GM04504 (cell line): ENCODE measurements around the gene COQ10A.
"Not testable (repeated sequence)": the region's sequence is repeated elsewhere in the genome, so short reads cannot be mapped to it uniquely, and the experiment has no call there.

Experiments used
- DNase-seq: peaks from one replicate; pipeline ENCODE4 v3.0.0-alpha.2; 2012; ENCODE audit warnings: low read depth

COQ10A gene

DNA sequence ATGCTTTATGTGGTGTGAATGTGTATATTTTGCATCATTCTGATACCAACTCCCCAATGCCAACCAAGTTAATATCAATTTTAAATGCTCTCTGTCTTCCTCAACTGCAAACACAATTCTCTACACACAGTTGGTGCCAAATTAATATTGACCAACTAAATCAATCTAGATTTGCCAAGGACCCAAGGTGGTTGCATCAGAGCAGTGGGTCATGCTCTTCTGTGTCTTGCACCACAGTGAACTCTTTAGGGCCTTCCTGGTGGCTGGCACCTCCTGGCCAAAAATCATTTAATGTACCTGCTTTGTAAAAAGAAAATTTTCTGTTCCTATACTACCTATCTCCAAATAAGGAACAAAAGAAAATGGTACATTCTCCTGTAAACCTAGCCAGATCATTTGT lies 14.1 kb downstream of the COQ10A start:
- no peak for DNase-seq

DNA sequence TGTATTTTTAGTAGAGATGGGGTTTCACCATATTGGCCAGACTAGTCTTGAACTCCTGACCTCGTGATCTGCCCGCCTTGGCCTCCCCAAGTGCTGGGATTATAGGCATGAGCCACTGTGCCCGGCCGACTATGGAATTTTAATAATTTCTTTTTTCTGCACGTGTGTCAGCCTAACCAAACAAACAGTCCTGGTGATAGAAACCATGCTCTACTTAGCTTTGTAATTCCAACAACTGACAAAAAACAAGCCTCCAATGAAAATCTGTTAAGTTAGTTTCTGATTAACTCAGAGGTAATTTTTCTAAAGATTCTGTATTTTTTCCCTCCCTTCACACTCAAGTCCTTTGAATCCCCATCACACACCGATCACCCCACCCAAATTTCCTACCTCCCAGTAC lies 15.3 kb downstream of the COQ10A start:
- no peak for DNase-seq

DNA sequence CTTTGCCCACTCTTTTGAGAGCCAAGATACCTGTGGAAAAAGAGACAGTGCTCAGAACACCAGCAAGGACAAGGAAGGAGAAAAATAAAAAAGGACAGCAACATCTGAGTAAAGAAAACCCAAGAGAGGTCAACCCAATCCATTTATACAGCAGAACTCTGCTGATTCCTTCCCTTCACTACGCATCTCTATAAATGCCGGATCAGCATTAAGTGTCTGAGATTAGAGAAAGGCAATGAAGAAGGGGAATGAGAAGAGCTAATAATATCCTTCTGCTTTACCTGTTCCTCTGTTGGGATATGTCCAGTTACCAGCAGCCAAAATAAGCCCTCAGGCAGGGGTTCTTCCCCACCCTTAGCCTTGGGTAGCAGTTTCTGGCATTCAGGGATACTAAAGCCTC lies 15.8 kb downstream of the COQ10A start:
- no peak for DNase-seq

DNA sequence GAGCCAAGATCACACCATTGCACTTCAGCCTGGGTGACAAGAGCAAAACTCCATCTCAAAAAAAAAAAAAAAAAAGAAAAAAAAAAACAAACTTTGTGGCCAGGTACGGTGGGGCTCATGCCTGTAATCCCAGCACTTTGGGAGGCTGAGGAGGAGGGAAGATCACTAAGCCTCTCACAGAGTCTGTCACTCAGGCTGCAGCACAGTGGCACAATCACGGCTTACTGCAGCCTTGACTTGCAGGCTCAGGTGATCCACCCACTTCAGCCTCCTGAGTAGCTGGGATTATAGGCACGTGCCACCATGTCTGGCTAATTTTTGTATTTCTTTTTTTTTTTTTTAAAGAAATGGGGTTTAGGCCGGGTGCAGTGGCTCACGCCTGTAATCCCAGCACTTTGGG lies 17.5 kb downstream of the COQ10A start:
- not testable (repeated sequence) for DNase-seq

DNA sequence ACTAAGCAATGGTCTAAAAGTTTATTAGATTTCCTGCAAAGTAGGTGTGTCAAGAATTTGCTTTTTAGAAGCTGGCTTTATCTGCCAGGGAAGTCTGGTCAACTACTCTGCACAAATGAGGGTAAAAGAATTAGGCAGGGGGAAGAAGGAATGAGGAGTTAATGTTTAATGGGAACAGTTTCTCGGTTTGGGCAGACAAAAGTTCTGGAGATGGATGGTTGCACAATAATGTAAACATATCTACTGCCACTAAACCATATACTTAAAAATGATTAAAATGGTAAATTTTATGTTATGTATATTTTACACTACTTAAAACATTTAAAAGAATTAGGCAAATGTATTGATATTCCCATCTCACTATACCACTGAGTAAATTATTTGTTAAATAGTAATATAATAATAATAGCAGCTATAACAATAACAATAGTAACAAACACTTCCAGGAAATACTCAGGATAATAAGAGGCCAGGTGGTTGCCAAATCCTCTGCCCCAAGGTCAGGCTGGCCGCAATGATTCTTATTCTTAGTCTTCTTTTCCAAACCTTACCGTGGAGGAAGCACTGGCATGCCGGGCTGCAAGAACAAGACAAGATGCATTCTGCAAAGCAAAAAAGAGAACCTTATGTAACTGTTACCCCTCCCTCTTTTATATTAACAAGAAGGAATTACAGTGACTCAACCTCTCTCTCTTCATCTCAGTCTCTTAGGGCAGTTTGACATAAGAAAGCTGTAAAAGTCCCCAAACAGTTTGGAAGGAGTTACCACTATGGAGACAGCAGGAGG lies 19.5 kb downstream of the COQ10A start:
- DNase-seq = no peak

DNA sequence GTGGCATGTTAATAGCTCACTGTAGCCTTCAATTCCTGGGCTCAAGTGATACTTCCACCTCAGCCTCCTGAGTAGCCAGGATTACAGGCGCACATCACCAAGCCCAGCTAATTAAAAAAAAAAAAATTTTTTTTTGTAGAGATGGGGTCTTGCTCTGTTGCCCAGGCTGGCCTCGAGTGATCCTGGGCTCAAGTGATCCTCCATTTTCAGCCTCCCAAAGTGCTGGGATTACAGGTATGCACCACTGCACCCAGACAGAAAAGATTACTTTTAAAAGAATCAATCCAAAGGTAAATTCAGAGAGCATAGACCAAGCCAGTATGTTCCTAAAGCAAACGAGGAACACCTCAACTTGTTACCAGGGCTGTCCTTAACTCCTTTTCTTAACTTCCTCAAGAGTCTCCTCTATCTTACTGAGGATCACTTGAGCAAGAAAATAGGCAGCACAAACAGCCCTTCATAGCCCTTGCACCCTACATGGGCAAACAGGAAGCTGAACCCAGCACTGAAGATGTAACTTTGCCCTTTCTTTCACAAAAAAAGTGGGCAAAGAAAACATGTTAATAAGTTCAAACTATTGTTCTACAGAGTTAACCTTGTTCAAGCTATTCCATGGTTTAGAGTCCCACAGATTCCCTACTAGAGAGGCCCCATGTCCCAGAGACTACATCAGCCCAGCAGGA lies 22.1 kb downstream of the COQ10A start:
- no peak for DNase-seq

DNA sequence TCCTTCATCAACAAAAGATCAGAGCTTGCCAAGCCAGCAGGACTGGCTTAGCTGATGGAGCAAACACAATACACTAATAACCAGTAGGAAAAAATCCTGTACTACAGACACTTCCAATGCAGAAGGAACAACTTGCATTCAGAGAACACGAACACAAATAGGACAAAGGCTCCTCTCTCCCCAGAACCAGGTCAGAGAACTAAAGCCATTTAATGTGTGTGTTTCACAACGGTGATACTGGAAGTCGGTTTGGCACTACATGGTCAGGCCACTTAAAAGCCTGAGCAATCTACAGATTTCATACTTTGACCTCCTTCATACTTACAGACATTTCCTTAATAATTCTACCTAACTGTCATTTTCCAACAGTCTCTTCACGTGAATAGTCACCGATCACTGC lies 27.1 kb downstream of the COQ10A start:
- DNase-seq = no peak

DNA sequence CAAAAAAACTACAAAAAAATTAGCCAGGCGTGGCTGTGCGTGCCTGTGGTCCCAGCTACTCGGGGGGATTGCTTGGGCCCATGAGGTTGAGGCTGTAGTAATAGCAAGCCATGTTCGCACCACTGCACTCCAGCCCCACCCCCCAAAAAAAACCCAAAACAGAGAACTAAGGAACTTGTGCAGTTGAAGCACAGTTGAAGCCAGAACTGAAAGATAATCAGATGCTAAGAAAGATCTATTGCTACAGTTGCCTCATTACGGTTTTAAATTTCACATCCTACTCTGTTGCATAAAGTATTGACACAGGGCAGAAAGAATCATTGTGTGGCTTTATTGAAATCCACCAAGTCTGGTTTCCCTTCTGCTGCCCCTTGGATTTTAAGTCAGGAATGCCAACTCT lies 29.6 kb downstream of the COQ10A start:
- no peak for DNase-seq

DNA sequence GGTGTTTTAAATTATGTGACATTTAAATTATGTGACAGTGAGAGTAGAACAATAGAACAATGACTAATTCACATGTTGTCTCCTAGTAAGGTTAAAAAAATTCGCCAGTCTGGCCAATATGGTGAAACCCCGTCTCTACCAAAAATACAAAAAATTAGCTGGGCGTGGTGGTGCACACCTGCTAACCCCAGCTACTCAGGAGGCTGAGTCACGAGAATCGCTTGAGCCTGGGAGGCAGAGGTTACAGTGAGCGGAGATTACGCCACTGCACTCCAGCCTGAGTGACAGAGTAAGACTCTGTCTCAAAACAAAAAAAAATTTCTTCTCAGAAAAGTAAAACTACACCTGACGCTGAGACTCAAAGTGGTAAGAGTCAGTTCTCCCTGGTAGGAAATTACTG lies 30.7 kb downstream of the COQ10A start:
- no peak for DNase-seq

DNA sequence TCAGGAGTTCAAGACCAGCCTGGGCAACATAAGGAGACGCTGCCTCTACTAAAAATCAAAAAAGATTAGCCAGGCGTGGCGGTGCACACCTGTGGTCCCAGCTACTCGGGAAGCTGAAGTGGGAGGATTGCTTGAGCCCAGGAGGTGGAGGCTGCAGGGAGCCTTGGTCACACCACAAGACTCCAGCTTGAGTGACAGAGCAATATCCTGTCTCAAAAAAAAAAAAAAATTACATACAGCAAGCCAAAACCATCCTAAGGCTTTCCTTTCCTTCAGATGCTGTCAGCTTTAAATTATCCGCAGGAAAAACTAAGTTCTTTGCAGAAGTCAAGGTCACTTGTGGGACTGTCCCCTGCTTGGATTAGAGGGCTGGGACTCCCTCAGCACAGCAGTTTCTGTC lies 32.1 kb downstream of the COQ10A start:
- no peak for DNase-seq

DNA sequence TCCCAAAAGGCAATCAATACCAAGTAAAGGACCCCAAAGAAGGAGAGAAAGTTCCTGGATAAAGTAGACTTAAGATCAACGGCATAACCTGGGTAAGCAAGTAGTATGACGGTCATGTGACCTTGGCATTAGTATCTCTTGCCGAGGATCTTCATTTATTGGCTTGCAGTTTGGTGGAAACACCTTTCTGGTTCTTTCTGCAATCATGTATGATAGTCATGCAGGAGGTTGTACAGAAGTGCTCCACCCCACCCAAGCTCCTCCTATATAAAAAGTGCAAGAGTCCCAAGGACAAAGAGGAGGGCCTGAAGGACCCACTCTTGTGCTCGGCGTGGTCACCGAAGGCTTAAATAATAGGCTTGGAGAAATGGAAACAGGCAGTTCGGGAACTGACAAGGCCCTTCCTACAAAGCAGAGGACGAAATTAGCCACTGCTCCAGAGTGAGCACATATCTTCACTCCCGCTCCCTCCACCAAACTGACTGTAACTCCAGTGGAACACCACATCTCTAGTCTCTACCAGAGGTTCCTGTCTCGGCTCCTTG lies 32.6 kb downstream of the COQ10A start:
- DNase-seq = no peak

DNA sequence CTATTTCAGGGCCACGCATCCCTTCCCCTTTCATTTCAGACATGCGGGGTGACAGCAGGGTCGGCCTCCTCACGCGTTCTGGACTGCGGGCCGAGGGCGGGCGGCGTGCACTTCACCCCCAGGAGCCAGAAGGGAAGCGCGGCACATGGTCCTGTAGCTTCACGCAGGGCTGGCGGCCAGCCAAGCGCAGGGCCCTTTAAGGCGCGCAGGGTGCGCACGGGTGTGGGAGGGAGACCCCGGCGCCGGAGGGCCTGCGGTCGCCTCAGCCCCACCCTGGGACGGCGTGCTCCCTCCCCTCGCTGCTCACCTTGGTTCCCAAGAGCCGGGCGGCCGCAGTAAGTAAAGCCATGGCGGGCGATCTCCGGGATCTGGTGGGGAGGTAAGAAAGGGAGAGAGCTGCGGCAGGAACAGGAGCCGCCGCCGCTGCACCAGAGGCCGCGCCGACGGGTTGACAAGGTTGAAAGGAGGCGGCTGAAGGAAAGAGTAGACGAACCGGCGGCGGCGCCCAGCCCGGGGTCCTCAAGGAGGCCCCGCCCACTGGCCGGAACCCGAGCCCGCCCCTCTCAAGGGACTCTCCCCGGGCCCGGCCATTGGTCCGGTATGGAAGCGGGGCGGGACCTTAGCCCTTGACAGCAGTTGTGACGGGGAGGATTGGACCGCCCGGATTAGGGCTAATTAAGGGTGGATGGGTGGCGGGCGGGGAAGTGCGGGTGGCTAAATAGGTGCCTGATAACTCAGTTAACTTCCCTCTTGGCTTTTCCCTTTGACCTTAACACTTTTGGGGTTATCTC lies 33.3 kb downstream of the COQ10A start, which contains the start of gene CS:
Gene CS (minus strand): TSS at position 478 of the 791 bp plus-strand sequence. CDS start 129 bp downstream, at position 349.
- peak; percentile 96 for DNase-seq

DNA sequence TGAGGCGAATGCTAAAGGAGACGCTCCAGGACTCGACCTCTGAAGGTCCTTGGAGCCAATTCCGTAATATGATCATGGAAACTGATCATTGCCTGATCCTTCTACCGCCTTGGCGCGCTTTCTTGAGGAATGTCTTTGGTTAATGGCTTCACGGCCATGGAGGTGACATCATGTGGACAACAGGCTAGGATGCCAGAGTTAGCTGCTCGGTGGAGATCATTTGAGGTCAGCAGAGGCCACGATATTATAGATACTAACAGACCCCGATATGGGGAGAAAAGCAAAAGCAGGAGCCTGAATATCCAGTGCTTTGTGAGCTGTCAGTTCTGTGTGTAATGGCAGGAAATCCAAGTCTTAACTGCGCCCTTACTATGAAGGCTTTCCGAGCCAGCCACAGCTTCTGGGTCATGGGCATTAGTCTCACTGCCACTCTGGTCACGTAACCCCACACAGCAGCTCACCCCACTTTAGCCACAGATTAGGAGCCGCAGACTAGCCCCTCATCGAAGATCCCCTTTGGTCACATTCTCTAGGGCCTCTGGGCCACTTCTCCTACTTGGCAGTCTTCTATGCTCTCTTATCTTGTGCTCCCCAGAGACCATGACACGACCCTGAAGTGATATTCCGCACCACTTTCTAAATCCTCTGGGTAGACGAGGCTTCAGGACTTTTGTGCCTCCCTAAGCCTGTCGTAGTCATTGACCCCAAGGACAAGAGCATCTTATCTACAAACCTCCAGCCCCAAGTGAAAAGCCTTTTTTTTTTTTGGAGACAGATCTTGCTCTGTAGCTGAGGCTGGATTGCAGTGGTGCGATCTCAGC lies 34.1 kb downstream of the COQ10A start:
- DNase-seq = no peak

DNA sequence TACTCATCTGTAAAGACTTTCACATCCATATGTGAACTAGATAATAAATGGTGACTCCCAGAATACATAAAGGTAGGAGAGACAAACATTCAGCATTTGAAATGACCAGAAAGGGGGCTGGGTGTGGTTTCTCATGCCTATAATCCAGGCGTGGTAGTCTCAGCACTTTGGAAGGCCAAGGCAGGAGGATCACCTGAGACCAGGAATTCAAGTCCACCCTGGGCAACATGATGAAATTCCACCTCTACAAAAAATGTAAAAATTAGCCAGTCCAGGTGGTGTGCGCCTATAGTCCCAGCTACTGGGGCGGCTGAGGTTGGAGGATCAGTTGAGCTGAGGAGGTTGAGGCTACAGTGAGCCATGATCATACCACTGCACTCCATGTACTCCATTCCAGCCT lies 37.5 kb downstream of the COQ10A start:
- no peak for DNase-seq

DNA sequence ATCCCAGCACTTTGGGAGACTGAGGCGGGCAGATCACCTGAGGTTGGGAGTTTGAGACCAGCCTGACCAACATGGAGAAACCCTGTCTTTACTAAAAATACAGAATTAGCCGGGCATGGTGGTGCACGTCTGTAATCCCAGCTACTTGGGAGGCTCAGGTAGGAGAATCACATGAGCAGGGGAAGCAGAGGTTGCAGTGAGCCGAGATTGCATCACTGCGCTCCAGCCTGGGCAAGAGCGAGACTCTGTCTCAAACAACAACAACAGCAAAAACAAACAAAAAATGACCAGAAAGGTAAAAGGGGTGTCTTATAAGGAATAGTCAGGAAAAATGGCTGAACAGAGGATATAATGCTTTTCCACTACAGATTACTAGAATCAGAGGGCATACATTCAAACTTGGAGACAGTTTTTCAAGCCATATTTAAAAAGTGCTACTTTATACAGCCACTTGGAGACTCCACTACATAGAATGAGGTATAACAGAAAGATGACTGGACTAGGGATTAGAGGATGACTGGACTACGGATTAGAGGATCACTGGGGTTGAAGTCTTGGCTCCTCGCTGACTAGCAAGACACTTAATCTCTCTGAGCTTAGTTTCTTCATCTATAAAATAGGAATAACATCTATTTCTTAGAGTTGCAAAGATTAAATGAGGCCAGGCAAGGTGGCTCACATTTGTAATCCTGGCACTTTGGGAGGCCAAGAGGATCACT lies 38.3 kb downstream of the COQ10A start:
- DNase-seq = no peak

DNA sequence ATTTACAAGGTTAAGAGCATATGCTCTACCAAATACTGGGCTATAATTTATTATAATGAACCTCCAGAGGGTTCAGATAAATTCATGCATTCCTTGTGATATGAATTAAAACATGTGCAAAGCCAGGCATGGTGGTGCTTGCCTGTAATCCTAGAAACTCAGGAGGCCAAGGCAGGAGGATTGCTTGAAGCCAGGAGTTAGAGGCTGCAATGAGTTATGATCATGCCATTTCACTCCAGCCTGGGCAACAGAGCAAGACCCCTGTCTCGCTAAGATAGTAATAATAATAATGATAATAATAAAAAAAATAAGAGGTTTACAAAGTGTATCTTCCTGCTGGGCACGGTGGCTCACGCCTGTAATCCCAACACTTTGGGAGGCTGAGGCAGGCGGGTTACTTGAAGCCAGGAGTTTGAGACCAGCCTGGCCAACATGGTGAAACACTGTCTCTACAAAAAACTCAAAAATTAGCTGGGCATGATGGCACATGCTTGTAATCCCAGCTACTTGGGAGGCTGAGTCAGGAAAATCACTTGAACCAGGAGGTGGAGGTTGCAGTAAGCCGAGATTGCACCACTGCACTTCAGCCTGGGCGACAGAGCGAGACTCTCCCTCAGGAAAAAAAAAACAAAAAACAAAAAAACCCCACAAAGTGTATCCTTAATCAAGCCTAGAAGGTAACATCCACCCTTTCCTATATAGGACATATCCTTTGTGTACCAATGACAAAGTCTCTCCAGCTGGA lies 40.7 kb downstream of the COQ10A start:
- no peak for DNase-seq

DNA sequence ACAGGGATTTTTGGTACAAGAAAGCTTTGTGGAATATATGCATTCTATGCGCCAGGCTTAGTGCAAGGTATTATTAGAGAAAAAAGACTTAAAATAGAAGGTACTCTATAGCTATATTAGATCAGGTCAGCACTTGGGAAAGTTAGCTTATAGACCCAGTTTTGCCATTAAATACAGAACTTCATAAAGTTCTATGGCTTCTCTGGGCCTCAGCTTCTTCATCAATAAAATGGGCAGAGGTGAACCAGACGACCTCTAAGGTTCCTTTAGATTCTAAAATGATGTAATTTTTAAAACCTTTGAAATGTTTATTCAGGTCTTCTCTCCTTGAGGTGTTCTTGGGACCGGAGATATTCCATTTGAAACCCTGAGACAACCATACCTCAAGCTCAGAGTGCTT lies 42.0 kb downstream of the COQ10A start:
- no peak for DNase-seq

DNA sequence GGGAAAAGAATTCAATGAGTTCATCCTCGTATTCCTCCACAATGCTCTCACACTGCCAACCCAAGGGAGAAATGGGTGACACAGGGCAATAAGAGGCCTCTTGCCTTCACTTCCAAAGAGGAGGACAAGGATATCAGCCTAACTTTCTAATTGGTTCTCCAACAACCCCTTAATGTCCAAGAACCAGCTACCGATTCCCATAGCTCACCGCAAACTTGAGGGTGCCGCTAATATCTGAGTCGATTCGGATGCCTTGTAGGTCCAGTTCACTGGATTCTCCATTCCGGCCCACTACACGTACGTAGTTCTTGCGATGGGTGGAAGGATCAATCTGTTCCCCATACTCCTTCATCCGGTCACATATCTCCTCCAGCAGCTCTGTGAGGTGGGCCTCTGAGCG lies 44.3 kb downstream of the COQ10A start:
- DNase-seq = no peak

DNA sequence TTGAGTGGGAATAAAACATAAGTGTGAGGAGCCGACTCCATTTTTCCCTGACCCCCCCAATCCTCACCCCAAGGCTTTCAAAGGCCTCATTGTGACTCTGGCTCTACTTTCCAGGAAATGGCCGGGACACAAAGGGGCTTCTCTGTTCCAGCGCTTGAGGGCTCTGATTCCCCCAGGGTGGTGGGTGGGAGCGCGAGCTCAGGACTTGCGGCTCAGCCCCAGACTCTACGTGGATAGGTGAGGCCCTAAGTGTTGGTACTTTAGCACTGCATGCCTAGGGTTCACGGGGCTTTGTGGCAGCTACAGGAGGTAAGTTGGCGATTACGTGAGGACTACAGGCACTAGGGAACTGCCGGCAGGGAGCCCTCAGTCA lies 48.5 kb downstream of the COQ10A start:
- DNase-seq = no peak
